Esophagus squamous epithelium (tissue), 4 donors: ENCODE results near the gene CACNG1.

ENCODE experiments used
- POLR2A ChIP-seq, 4 donors: fragments of 450-650 bp; IDR thresholded peaks; one replicate each; pipeline ENCODE4 v1.6.1; 2017; ENCODE audit warnings: antibody characterized with exemption in 4 of 4, mild to moderate bottlenecking in 4 of 4, moderate library complexity in 3 of 4
- TF ChIP-seq, protein P1 (sequence below), 6 experiments: fragments of 450-650 bp in 4 of 6; fragments of 200-600 bp in 2 of 6; sonication (generic) in 2 of 6; IDR thresholded peaks; one replicate each; pipeline ENCODE4 v1.5.1; 2016 to 2019; ENCODE audit warnings: antibody characterized with exemption in 6 of 6, mild to moderate bottlenecking in 4 of 6, moderate library complexity in 4 of 6

DNA sequence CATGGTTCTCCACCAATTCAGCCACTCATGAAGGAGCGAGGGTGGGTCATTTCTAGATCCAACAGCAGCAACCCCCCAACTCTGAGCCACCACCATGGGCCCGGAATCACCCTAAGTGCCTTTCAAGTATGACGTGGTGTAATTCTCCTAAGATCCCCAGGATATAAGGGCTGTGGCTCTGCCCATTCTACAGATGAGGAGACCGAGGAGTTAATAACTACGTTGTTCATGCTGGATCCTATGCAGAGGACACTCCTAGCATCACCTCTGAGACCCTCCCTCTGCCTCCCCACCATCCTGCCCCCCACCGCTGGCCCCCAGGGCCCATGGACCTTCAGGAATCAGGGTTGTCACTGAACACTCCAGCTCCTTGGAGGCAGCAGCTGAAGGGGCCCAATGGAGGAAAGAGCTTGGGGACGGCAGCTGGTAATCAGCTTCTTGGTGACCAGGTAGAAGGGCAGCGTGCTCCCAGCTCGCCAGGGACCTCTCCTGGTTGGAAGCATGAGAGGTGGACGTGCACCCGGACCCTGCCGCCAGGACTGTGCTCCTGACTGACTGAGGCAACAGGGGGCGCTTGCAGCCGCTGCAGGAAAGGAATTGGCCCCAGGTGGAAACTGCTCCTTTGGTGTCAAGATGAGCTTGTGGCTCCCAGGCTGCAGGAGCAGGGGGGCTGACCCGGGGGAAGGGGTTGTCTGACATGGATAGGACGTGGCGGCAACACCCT, 28.2 kb upstream of the CACNG1 start:
- TF ChIP-seq, protein P1, sequence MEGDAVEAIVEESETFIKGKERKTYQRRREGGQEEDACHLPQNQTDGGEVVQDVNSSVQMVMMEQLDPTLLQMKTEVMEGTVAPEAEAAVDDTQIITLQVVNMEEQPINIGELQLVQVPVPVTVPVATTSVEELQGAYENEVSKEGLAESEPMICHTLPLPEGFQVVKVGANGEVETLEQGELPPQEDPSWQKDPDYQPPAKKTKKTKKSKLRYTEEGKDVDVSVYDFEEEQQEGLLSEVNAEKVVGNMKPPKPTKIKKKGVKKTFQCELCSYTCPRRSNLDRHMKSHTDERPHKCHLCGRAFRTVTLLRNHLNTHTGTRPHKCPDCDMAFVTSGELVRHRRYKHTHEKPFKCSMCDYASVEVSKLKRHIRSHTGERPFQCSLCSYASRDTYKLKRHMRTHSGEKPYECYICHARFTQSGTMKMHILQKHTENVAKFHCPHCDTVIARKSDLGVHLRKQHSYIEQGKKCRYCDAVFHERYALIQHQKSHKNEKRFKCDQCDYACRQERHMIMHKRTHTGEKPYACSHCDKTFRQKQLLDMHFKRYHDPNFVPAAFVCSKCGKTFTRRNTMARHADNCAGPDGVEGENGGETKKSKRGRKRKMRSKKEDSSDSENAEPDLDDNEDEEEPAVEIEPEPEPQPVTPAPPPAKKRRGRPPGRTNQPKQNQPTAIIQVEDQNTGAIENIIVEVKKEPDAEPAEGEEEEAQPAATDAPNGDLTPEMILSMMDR (IDR thresholded peaks at IDR 0.05) = no peak
- TF ChIP-seq POLR2A (IDR thresholded peaks at IDR 0.05) = no peak
